CD4-positive, alpha-beta T cell treated with Interleukin-2 at 100 ng/mL for 4 hours (primary cell): ENCODE measurements around the gene KRTAP24-1.

Experiments used
- DNase-seq: peaks from one replicate; pipeline ENCODE4 v3.0.0-alpha.2; 2020; ENCODE audit warnings: low spot score

The KRTAP24-1 gene, protein sequence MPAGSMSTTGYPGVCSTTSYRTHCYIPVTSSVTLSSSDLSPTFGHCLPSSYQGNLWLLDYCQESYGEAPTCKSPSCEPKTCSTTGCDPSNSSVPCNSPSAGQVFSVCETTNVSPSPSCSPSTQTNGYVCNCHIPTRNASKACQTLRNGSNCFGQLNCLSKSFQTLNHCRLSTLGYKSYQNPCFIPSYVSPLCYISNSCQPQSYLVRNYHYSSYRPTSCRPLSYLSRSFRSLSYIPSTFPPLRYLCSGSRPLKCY

GRCh38 chr21:30282850-30283249 is at the start of gene KRTAP24-1:
Gene KRTAP24-1 (minus strand): TSS chr21:30282950. CDS start chr21:30282932, 18 bp downstream.
- DNase-seq = no peak

DNA sequence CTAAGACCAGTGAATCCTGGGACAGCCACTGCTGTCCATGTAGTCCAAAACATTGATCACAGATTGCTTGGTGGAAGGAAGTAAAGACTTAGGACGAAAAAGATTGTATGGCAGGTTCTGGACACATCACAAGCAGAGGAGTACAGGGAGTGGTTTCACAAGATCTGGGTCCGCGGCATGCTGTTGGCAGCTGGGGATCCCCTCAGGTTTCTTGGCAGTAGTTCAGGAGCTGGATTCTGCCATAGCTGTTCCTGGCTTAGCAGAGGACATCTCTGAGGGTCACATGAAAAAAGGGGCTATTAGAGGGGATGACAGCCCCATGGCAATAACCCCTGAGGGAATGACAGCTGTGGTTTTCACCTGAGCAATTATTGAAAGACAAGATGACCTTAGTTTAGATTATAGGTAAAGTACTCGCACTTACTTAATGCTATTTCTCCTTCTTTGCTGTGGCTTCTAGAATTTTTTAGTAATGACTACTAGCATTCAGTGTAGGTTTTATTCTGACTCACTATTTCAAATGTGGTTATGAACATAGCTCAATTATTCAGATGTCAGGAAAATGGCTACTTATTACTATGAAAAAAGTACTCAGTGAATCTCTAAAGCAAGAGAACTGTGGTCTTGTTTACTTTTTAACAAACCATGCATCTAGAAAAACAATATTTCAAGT is 46.6 kb upstream of the KRTAP24-1 start:
- no peak for DNase-seq

DNA sequence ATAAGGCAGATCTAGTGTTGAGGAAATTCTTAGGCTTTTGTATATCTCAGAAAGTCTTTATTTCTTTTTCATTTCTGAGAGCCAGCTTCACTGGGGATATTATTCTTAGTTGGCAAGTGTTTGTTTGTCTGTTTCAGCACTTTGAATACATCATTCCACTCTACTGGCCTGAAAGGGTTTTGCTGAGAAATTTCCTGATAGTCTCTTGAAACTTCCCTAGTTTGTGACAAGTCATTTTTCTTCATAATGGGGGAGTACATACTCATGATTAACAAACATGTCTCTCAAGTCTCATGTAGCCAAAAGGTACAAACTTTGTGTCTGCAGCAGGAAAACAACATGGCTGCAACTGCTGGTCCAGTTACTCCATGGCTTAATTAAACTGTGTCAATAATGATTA is 43.6 kb upstream of the KRTAP24-1 start:
- DNase-seq = no peak

DNA sequence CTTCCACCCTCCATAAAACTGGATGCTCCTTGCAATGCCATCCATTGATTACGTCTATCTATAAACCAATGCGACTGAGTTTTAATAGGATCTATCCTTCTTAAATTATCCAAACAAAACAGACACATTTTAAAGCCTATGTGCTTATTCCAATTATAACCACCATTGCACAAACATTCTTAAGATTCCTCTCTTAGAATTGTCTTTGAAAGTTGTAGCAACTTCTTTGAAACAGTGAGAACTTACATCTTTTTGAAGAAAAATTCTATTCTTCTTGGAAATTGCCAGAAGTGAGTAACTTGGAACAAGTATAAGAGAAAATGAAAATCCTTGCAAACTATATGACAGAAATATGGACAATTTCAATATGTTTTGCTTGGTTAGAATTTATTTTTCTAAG is 37.5 kb upstream of the KRTAP24-1 start, which contains the start of gene KRTAP26-1:
Gene KRTAP26-1, minus strand, starts transcription at position 101 of the 400 bp plus-strand sequence. CDS start 280 bp downstream, outside the sequence.
- DNase-seq = no peak

GRCh38 chr21:30315701-30316100 is 33.0 kb upstream of the KRTAP24-1 start:
- DNase-seq = no peak

DNA sequence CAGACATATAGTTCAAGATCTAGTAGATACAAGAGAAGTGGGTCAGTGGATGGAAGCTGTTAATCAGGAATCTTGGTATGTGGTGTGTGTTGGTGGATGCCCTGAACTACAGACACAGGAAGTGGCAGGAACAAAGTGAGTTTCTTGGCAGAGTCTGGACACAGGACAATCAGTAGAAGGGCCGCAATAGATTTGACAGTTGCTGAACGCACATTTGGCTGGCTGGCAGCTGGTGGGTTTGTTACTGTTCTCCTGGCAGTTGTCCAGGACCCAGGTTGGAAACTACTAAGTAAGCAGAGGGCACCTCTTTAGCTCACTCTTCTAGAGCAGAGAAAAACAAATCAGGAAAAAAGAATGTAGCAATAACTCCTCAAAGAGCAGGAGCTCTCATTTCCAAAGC is 24.1 kb upstream of the KRTAP24-1 start:
- DNase-seq = no peak

DNA sequence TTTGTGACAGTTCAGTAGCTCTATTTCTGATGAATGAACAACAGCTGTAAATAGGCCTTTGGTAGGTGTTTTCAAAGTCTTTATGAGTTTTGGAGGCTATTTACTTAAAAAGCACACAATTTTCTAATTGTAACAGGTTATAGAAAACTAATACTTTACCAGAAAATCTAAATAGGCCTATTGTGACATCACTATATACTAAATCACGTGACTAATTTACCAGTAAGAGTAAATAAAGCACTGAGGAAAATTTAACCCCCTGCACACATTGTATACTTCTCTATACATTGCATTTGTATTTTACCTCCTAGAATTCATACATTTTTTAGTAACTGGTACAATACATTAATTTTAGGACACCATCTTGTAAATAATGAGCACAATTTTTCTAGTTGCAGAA is 22.4 kb upstream of the KRTAP24-1 start:
- DNase-seq = no peak

GRCh38 chr21:30289215-30289614 is 6.5 kb upstream of the KRTAP24-1 start, which contains the start of gene KRTAP25-1:
Gene KRTAP25-1 (minus strand): TSS chr21:30289514. CDS start chr21:30289490, 24 bp downstream.
- no peak for DNase-seq

GRCh38 chr21:30271611-30272010 is 11.1 kb downstream of the KRTAP24-1 start:
- no peak for DNase-seq

DNA sequence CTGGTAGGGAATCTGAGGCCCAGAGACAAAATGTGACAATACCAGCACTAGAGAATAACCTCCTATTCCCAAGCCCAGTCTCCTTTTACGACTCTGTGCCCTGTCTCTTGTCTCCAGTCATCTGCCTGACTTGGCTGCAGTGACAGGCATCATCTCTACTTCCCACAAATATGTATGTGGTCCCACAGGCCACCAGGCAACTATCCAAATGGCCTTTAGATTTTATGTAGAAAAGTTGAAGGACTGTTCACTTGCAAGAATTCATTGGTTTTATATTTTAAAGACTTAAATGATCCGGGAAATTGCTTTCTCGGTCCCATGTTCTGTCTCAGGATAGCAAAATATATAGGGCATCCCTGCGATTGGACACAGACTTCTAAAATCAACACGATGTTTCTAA is 11.6 kb downstream of the KRTAP24-1 start:
- no peak for DNase-seq

- DNase-seq = no peak
Measured at GRCh38 chr21:30269803-30270530, 12.8 kb downstream of the KRTAP24-1 start.

GRCh38 chr21:30268608-30269197 is 14.0 kb downstream of the KRTAP24-1 start:
- no peak for DNase-seq

DNA sequence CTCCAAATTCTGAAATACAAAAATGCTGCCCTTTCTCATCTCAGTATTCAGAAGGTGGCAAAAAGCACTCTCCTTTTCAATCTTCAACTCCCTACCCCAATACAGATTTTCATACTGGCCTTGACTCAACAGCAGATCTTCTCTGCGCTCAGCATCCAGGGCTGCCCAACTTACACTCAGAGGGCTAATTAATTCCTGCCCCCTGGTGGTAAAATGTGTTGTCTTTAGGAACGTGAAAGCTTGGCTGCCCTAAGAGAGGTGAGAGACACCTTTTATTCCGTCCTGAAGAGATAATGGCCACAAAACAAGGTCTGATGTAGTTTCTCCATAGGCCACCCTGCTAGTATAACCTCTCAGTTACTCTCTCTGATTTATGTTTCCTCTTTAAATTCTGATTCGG is 25.0 kb downstream of the KRTAP24-1 start:
- no peak for DNase-seq

DNA sequence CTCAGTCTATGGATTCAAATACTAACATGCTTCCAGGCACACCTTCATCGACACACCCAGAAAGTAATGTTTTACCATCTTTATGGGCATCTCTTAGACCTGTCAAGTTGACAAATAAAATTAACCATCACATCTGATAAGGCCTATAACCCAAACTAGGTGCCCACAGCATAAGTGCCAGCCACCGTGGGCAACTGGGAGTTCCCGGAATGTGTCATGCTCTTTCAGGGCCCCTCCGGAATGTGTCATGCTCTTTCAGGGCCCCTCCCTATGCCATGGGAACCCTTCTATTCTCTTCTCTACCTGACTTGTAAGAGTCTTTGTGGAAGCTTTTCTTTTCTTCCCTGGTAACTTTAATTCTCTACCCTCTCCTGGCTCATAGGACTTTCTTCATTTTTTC is 26.6 kb downstream of the KRTAP24-1 start:
- no peak for DNase-seq

DNA sequence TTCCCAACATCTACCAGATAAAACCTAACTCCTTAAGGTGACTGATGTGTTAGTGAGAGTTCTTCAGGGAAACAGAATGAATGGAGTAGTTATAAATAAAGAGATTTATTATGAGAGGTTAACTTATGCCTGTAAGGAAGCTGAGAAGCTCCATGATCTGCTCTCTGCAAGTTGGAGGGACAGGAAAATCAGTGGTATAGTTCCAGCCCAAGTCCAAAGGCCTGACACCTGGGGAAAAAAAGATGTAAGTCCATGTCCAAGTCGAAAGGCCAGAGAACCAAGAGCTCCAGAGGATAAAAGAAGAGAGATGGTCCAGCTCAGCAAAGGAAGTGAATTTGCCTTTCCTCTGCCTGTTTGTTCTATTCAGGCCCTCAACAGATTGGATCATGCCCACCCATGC is 27.1 kb downstream of the KRTAP24-1 start:
- DNase-seq = no peak

DNA sequence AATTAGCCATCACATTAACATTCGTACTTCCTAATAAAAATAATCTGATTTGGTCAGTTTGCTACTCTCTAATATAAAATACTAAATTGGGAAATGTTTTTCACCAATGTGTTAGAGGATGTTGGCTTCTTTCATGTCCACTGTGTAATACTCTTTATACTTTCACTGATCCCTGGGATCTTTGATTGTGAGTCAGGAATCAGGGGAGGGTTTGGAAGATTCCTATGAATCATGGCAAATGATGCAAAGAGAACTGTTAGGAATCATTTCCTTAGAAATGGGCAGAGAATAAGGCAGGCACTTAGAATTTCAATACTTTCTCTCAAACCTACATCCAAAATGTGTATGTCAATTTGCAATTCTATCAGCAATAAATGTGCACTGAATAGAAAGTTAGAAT is 31.0 kb downstream of the KRTAP24-1 start:
- DNase-seq = no peak

GRCh38 chr21:30249936-30250335 is 32.8 kb downstream of the KRTAP24-1 start:
- DNase-seq = no peak

- no peak for DNase-seq
Measured at GRCh38 chr21:30248844-30249243, 33.9 kb downstream of the KRTAP24-1 start.

- no peak for DNase-seq
Measured at GRCh38 chr21:30245061-30245460, 37.7 kb downstream of the KRTAP24-1 start.

DNA sequence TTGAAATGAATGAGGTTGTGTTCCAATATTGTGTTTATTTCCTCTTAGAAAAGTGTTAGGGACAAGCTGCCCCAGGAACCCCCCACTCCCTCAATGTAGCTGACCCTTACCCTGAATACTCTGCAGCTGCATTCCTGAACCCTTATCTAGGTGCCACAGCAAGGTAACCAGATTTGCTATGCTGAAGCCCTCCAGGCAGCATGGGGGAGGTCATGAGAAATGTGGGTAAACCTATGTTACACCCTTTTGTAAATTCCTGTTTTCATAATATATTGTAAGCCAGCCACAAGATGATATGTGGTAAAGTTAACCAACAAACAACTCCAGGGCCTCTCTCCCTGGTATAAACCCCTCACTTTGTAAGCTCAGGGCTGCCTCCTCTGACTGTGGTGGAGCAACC is 39.1 kb downstream of the KRTAP24-1 start:
- DNase-seq = no peak

DNA sequence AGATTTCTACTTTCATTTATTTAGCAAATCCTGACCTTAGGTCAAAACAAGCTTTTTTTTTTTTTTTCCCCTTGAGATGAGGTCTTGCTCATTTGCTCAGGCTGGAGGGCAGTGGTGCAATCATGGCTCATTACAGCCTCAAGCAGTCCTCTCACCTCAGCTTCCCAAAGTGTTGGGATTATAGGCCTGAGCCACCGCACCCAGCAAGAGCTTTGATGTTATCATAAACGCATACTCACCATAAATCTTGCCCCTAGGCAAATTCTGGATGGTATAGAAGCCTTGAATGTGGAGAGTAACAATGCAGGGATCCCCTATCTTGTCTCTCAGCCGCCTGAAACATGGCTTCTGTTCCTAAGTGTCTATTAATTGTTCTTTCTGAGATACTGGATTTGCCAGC is 42.1 kb downstream of the KRTAP24-1 start:
- no peak for DNase-seq

GRCh38 chr21:30238168-30238567 is 44.6 kb downstream of the KRTAP24-1 start:
- no peak for DNase-seq

GRCh38 chr21:30234643-30235042 is 48.1 kb downstream of the KRTAP24-1 start:
- DNase-seq = no peak
